H9 (cell line): ENCODE data around the gene ZNF213. TPM values are rescaled to one million over a fixed set of nuclear protein-coding genes. Genes with fewer than 3 reads are reported as not detected.

Experiments
- DNase-seq: peaks from one replicate; pipeline ENCODE4 v3.0.0-alpha.2; 2017
- H2AFZ ChIP-seq: one replicate; pipeline ENCODE4 v1.6.1; 2013; ENCODE audit warnings: mild to moderate bottlenecking, low read length, control low read depth, moderate library complexity
- H2AK5ac ChIP-seq: 2 replicates; pipeline ENCODE4 v1.6.1; 2013; ENCODE audit warnings: low read length, control low read depth, mixed read lengths; ENCODE audit not compliant: insufficient read length
- H2BK120ac ChIP-seq: one replicate; pipeline ENCODE4 v1.6.1; 2013; ENCODE audit warnings: low read depth, mild to moderate bottlenecking, low read length, control low read depth, inconsistent platforms; ENCODE audit not compliant: poor library complexity, severe bottlenecking
- H2BK12ac ChIP-seq: 2 replicates; pipeline ENCODE4 v1.6.1; 2013; ENCODE audit warnings: low read length, control low read depth, mixed read lengths, low read depth; ENCODE audit not compliant: insufficient read length
- H2BK15ac ChIP-seq: 2 replicates; pipeline ENCODE4 v1.6.1; 2013; ENCODE audit warnings: low read depth, low read length, control low read depth
- H2BK20ac ChIP-seq: one replicate; pipeline ENCODE4 v1.6.1; 2013; ENCODE audit warnings: low read depth, mild to moderate bottlenecking, low read length, control low read depth, inconsistent platforms; ENCODE audit not compliant: poor library complexity, severe bottlenecking
- H2BK5ac ChIP-seq: 2 replicates; pipeline ENCODE4 v1.6.1; 2013; ENCODE audit warnings: low read length, control low read depth, mixed read lengths; ENCODE audit not compliant: insufficient read length
- H3K14ac ChIP-seq: 2 replicates; pipeline ENCODE4 v1.6.1; 2013; ENCODE audit warnings: low read length, control low read depth; ENCODE audit not compliant: insufficient read depth
- H3K18ac ChIP-seq: 2 replicates; pipeline ENCODE4 v1.6.1; 2013; ENCODE audit warnings: low read depth, mild to moderate bottlenecking, mixed read lengths, low read length, control low read depth; ENCODE audit not compliant: insufficient read length
- H3K23ac ChIP-seq: 2 replicates; pipeline ENCODE4 v1.6.1; 2013; ENCODE audit warnings: low read length, control low read depth, mixed read lengths, low read depth; ENCODE audit not compliant: insufficient read length
- H3K23me2 ChIP-seq: 2 replicates; pipeline ENCODE4 v1.6.1; 2013; ENCODE audit warnings: low read depth, mild to moderate bottlenecking, mixed read lengths, low read length, control low read depth; ENCODE audit not compliant: insufficient read length, poor library complexity, severe bottlenecking
- H3K27ac ChIP-seq: 2 replicates; pipeline ENCODE4 v1.5.1; 2013; ENCODE audit warnings: low read length, control low read depth, mixed read lengths, low read depth; ENCODE audit not compliant: insufficient read length
- H3K27me3 ChIP-seq: 2 replicates; pipeline ENCODE4 v1.6.1; 2013; ENCODE audit warnings: low read length, control low read depth, inconsistent platforms; ENCODE audit not compliant: insufficient read depth
- H3K4ac ChIP-seq: 2 replicates; pipeline ENCODE4 v1.6.1; 2013; ENCODE audit warnings: low read depth, mild to moderate bottlenecking, control low read depth, inconsistent platforms, low read length, moderate library complexity
- H3K4me1 ChIP-seq: 2 replicates; pipeline ENCODE4 v1.6.1; 2013; ENCODE audit warnings: low read length, control low read depth, inconsistent platforms; ENCODE audit not compliant: insufficient read depth
- H3K4me2 ChIP-seq: 2 replicates; pipeline ENCODE4 v1.6.1; 2013; ENCODE audit warnings: low read length, control low read depth, mixed read lengths; ENCODE audit not compliant: insufficient read length, insufficient read depth
- H3K56ac ChIP-seq: 2 replicates; pipeline ENCODE4 v1.6.1; 2013; ENCODE audit warnings: low read depth, mild to moderate bottlenecking, mixed read lengths, low read length, control low read depth; ENCODE audit not compliant: insufficient read length
- H3K79me1 ChIP-seq: 2 replicates; pipeline ENCODE4 v1.6.1; 2013; ENCODE audit warnings: low read depth, mild to moderate bottlenecking, moderate library complexity, low read length, control low read depth, inconsistent platforms; ENCODE audit not compliant: insufficient read depth, poor library complexity, severe bottlenecking
- H3K79me2 ChIP-seq: 2 replicates; pipeline ENCODE4 v1.6.1; 2013; ENCODE audit warnings: low read length, control low read depth, inconsistent platforms; ENCODE audit not compliant: insufficient read depth
- H3K9ac ChIP-seq: 2 replicates; pipeline ENCODE4 v1.6.1; 2013; ENCODE audit warnings: low read length, control low read depth, mixed read lengths; ENCODE audit not compliant: insufficient read length; ENCODE audit errors: extremely low read depth
- H3K9me3 ChIP-seq: one replicate; pipeline ENCODE4 v1.6.1; 2013; ENCODE audit warnings: low read depth, low read length, inconsistent platforms; ENCODE audit not compliant: control insufficient read depth
- H3T11ph ChIP-seq: one replicate; pipeline ENCODE4 v1.6.1; 2013; ENCODE audit warnings: mild to moderate bottlenecking, low read length, control low read depth, inconsistent platforms
- H4K20me1 ChIP-seq: one replicate; pipeline ENCODE4 v1.6.1; 2013; ENCODE audit not compliant: control insufficient read depth, insufficient read length, insufficient read depth
- H4K5ac ChIP-seq: 2 replicates; pipeline ENCODE4 v1.6.1; 2013; ENCODE audit warnings: low read depth, mild to moderate bottlenecking, mixed read lengths, low read length, control low read depth; ENCODE audit not compliant: insufficient read length
- H4K8ac ChIP-seq: replicated peaks from 2 replicates; pipeline ENCODE4 v1.6.1; 2013; ENCODE audit warnings: low read length, control low read depth, mixed read lengths, low read depth; ENCODE audit not compliant: insufficient read length
- H4K91ac ChIP-seq: 2 replicates; pipeline ENCODE4 v1.6.1; 2013; ENCODE audit warnings: low read depth, mild to moderate bottlenecking, moderate library complexity, mixed read lengths, low read length, control low read depth; ENCODE audit not compliant: insufficient read length
- H3K27ac Mint-ChIP-seq, 3 experiments: 2 replicates in 2 of 3; 3 replicates in 1 of 3; pipeline ENCODE4 v1.8.0; 2020 to 2021; ENCODE audit warnings: mixed read lengths in 3 of 3, mild to moderate bottlenecking in 1 of 3, moderate library complexity in 1 of 3
- H3K27me3 Mint-ChIP-seq: 2 replicates; pipeline ENCODE4 v1.8.0; 2021; ENCODE audit warnings: low read depth, mild to moderate bottlenecking, moderate library complexity, mixed read lengths
- H3K36me3 Mint-ChIP-seq, 3 experiments: 2 replicates in 2 of 3; 3 replicates in 1 of 3; pipeline ENCODE4 v1.8.0; 2020 to 2021; ENCODE audit warnings: low read depth in 3 of 3, mixed read lengths in 3 of 3; ENCODE audit not compliant: insufficient read depth in 1 of 3
- H3K4me1 Mint-ChIP-seq, 2 experiments: 2 replicates each; pipeline ENCODE4 v1.8.0; 2020; ENCODE audit warnings: mixed read lengths in 2 of 2
- H3K4me3 Mint-ChIP-seq, 2 experiments: 2 replicates in 1 of 2; 3 replicates in 1 of 2; pipeline ENCODE4 v1.8.0; 2020 to 2021; ENCODE audit warnings: mild to moderate bottlenecking in 2 of 2, mixed read lengths in 2 of 2, moderate library complexity in 1 of 2
- H3K9me3 Mint-ChIP-seq, 2 experiments: 2 replicates in 1 of 2; 3 replicates in 1 of 2; pipeline ENCODE4 v1.8.0; 2020; ENCODE audit warnings: mild to moderate bottlenecking in 2 of 2, mixed read lengths in 2 of 2, moderate library complexity in 1 of 2
- CTCF ChIP-seq: fragments of 200-600 bp; sonication (generic); conservative IDR thresholded peaks from 3 replicates; pipeline ENCODE4 v1.8.0; 2021; ENCODE audit warnings: antibody characterized with exemption, mild to moderate bottlenecking
- WGBS: extraction: QIAGEN DNeasy Blood & Tissue Kit; methylation state at CpG from one replicate; pipeline ENCODE4 v1.1.7; 2013; ENCODE audit warnings: missing lambda C conversion rate, low lambda C conversion rate, mixed read lengths; ENCODE audit not compliant: insufficient read length; ENCODE audit errors: extremely low coverage; 5-methylcytosine and 5-hydroxymethylcytosine counted together
- total RNA-seq: library from RNA; stranded (reverse); gene quantifications from 2 replicates; pipeline ENCODE4 v1.2.1, GENCODE V29; 2021

Gene ZNF213
- total RNA-seq, 1 experiment from 2014 or later = 6.4 TPM

DNA sequence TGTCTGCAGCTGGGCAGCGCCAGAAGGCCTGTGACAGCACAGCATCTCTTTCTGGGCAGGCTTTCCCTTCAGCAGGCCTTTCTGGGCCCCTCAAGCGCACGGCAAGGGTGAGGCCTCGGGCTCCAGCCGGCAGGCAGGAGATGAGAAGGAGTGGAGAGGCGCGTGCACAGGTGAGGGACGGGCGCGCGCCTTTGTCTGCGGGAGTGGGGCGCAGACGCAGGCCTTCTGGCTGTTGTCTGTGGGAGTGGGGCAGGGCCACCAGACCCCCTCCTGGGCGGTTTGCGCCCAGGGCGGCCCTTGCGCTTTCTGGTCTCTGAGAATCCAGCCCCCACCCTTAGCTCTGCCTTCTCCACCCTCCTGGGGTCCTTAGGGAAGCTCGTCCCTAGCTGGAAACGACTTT, 16.0 kb upstream of the ZNF213 start:
- H3K23ac ChIP-seq = no peak overlapping the region
- H3K9me3 ChIP-seq = no peaks in the 10 kb centered on the region
- WGBS = no CpG with 5 or more reads among the region's 20 CpGs
- no peak overlapping the region for H2BK20ac ChIP-seq
- no peak for DNase-seq
- no peaks in the 10 kb centered on the region for H3K79me1 ChIP-seq
- peaks cover 14 to 45% (median 30%) of the 10 kb centered on the region in 3 experiments for H3K36me3 Mint-ChIP-seq
- no peak overlapping the region for H2BK15ac ChIP-seq
- no peak overlapping the region for H3K27ac ChIP-seq
- H3K56ac ChIP-seq = no peak overlapping the region
- no peak for TF ChIP-seq CTCF
- H4K91ac ChIP-seq = no peak overlapping the region
- no peak overlapping the region for H2AFZ ChIP-seq
- H3K23me2 ChIP-seq = peaks cover 4% of the 10 kb centered on the region
- H3K4me3 Mint-ChIP-seq = no peak overlapping the region
- no peak overlapping the region for H2AK5ac ChIP-seq
- no peak overlapping the region for H3K4me2 ChIP-seq
- no peaks in the 10 kb centered on the region; the same call in 1 of the 2 replicates for H3K27me3 Mint-ChIP-seq
- no peak overlapping the region for H2BK120ac ChIP-seq
- H4K20me1 ChIP-seq = no peaks in the 10 kb centered on the region
- no peak overlapping the region for H3K27ac Mint-ChIP-seq
- peaks cover 9 to 10% of the 10 kb centered on the region in 2 experiments for H3K4me1 Mint-ChIP-seq
- no peak overlapping the region for H2BK12ac ChIP-seq
- H3K9me3 Mint-ChIP-seq = no peaks in the 10 kb centered on the region
- H3K18ac ChIP-seq = no peak overlapping the region
- no peak overlapping the region for H3K9ac ChIP-seq
- no peak overlapping the region for H2BK5ac ChIP-seq
- H4K5ac ChIP-seq = no peak overlapping the region
- no peak overlapping the region for H4K8ac ChIP-seq
- H3T11ph ChIP-seq = no peak overlapping the region
- no peaks in the 10 kb centered on the region for H3K27me3 ChIP-seq
- H3K79me2 ChIP-seq = no peaks in the 10 kb centered on the region
- H3K14ac ChIP-seq = no peak overlapping the region
- H3K4me1 ChIP-seq = no peaks in the 10 kb centered on the region
- H3K4ac ChIP-seq = no peak overlapping the region
